ENCODE results near the gene CYB5R2.
A peak's percentile ranks its signal among the peaks of the same experiment; 100 is the strongest.

Gene CYB5R2

GRCh38 chr11:7672960-7673723 is at the start of gene CYB5R2:
CYB5R2 (minus strand) TSS chr11:7673500; CDS start chr11:7672825, 675 bp downstream.
- no peak for DNase-seq

GRCh38 chr11:7714786-7715185 is 41.5 kb upstream of the CYB5R2 start:
- DNase-seq, result no peak

GRCh38 chr11:7706377-7706776 is 33.1 kb upstream of the CYB5R2 start, which contains the start of gene OVCH2:
OVCH2 (minus strand) TSS chr11:7706477; CDS start chr11:7706394, 83 bp downstream.
- no peak for DNase-seq

- DNase-seq, result no peak
Measured at GRCh38 chr11:7703740-7704139, 30.4 kb upstream of the CYB5R2 start.

GRCh38 chr11:7696424-7696823 is 23.1 kb upstream of the CYB5R2 start:
- DNase-seq, result no peak

GRCh38 chr11:7694235-7694634 is 20.9 kb upstream of the CYB5R2 start:
- no peak for DNase-seq

GRCh38 chr11:7692426-7692825 is 19.1 kb upstream of the CYB5R2 start:
- no peak for DNase-seq

- no peak for DNase-seq
Measured at GRCh38 chr11:7691759-7692350, 18.6 kb upstream of the CYB5R2 start.

GRCh38 chr11:7690648-7691047 is 17.3 kb upstream of the CYB5R2 start:
- no peak for DNase-seq

GRCh38 chr11:7689239-7689638 is 15.9 kb upstream of the CYB5R2 start:
- no peak for DNase-seq

GRCh38 chr11:7688238-7688826 is 15.0 kb upstream of the CYB5R2 start:
- DNase-seq, result peak; percentile 20

- DNase-seq, result no peak
Measured at GRCh38 chr11:7687386-7687785, 14.1 kb upstream of the CYB5R2 start.

- no peak for DNase-seq
Measured at GRCh38 chr11:7686761-7687160, 13.5 kb upstream of the CYB5R2 start.

GRCh38 chr11:7683571-7683970 is 10.3 kb upstream of the CYB5R2 start:
- DNase-seq, result no peak

- DNase-seq, result no peak
Measured at GRCh38 chr11:7677796-7678201, 4.5 kb upstream of the CYB5R2 start.

- no peak for DNase-seq
Measured at GRCh38 chr11:7677071-7677470, 3.8 kb upstream of the CYB5R2 start.

GRCh38 chr11:7675631-7676030 is 2.3 kb upstream of the CYB5R2 start:
- no peak for DNase-seq

- DNase-seq, result no peak
Measured at GRCh38 chr11:7673724-7674434, 579 bp upstream of the CYB5R2 start.

GRCh38 chr11:7672276-7672959 is 882 bp downstream of the CYB5R2 start:
- DNase-seq, result no peak

GRCh38 chr11:7671347-7672215 is 1.7 kb downstream of the CYB5R2 start:
- no peak for DNase-seq

GRCh38 chr11:7670641-7671040 is 2.7 kb downstream of the CYB5R2 start:
- DNase-seq, result no peak

GRCh38 chr11:7668911-7669310 is 4.4 kb downstream of the CYB5R2 start:
- DNase-seq, result no peak
